ENCODE results near the gene CNNM3.

DNA sequence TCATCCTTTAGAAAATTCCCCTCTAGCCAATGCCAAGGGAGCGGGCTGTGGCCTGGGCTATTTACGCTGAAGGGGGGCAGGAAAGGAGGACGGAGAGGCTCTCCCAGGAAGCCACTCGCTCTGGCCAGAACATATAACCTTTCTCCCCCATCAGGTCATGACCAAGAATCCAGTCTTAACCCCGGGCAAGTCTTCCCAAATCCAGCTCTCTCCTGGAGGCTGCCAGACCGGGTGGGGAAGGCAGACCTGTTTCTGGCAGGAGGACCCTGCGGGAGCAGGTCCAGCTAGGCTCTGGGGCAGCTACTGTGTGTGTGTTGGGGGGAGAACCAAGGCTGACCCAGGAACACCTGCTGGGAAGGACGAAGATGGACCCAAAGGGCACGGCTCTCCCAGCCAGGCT lies 67.2 kb downstream of the CNNM3 start:
- TF ChIP-seq, protein P1, sequence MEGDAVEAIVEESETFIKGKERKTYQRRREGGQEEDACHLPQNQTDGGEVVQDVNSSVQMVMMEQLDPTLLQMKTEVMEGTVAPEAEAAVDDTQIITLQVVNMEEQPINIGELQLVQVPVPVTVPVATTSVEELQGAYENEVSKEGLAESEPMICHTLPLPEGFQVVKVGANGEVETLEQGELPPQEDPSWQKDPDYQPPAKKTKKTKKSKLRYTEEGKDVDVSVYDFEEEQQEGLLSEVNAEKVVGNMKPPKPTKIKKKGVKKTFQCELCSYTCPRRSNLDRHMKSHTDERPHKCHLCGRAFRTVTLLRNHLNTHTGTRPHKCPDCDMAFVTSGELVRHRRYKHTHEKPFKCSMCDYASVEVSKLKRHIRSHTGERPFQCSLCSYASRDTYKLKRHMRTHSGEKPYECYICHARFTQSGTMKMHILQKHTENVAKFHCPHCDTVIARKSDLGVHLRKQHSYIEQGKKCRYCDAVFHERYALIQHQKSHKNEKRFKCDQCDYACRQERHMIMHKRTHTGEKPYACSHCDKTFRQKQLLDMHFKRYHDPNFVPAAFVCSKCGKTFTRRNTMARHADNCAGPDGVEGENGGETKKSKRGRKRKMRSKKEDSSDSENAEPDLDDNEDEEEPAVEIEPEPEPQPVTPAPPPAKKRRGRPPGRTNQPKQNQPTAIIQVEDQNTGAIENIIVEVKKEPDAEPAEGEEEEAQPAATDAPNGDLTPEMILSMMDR (IDR thresholded peaks at IDR 0.05) = no peak
- no peak for TF ChIP-seq POLR2AphosphoS5 (IDR thresholded peaks at IDR 0.05; ENCODE audit: low read depth, low read length)
- no peak for TF ChIP-seq TCF7L2 (IDR thresholded peaks at IDR 0.05; ENCODE audit: low read depth, low read length)
- TF ChIP-seq, protein P2, sequence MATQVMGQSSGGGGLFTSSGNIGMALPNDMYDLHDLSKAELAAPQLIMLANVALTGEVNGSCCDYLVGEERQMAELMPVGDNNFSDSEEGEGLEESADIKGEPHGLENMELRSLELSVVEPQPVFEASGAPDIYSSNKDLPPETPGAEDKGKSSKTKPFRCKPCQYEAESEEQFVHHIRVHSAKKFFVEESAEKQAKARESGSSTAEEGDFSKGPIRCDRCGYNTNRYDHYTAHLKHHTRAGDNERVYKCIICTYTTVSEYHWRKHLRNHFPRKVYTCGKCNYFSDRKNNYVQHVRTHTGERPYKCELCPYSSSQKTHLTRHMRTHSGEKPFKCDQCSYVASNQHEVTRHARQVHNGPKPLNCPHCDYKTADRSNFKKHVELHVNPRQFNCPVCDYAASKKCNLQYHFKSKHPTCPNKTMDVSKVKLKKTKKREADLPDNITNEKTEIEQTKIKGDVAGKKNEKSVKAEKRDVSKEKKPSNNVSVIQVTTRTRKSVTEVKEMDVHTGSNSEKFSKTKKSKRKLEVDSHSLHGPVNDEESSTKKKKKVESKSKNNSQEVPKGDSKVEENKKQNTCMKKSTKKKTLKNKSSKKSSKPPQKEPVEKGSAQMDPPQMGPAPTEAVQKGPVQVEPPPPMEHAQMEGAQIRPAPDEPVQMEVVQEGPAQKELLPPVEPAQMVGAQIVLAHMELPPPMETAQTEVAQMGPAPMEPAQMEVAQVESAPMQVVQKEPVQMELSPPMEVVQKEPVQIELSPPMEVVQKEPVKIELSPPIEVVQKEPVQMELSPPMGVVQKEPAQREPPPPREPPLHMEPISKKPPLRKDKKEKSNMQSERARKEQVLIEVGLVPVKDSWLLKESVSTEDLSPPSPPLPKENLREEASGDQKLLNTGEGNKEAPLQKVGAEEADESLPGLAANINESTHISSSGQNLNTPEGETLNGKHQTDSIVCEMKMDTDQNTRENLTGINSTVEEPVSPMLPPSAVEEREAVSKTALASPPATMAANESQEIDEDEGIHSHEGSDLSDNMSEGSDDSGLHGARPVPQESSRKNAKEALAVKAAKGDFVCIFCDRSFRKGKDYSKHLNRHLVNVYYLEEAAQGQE (IDR thresholded peaks at IDR 0.05; ENCODE audit: insufficient read depth in 1 of 2, low read depth in 2 of 2, low read length in 1 of 2) = no peak
- TF ChIP-seq SIN3A (IDR thresholded peaks at IDR 0.05; ENCODE audit: borderline replicate concordance, insufficient read depth, low read depth, low read length) = no peak
